ENCODE measurements around the gene LRGUK.

LRGUK gene

GRCh38 chr7:134126596-134126965 lies 559 bp upstream of the LRGUK start:
- DNase-seq = no peak

- DNase-seq = no peak
Observed at GRCh38 chr7:134128829-134129228, 1.7 kb downstream of the LRGUK start.

- DNase-seq = no peak
Observed at GRCh38 chr7:134129856-134130523, 2.9 kb downstream of the LRGUK start.

- DNase-seq = no peak
Observed at GRCh38 chr7:134134004-134134403, 6.9 kb downstream of the LRGUK start.

- DNase-seq = no peak
Observed at GRCh38 chr7:134140889-134141867, 14.0 kb downstream of the LRGUK start.

GRCh38 chr7:134141868-134142264 lies 14.7 kb downstream of the LRGUK start:
- DNase-seq = no peak

- no peak for DNase-seq
Observed at GRCh38 chr7:134153493-134154136, 26.5 kb downstream of the LRGUK start.

- DNase-seq = no peak
Observed at GRCh38 chr7:134154581-134155130, 27.5 kb downstream of the LRGUK start.

GRCh38 chr7:134155206-134155605 lies 28.1 kb downstream of the LRGUK start:
- DNase-seq = no peak

- no peak for DNase-seq
Observed at GRCh38 chr7:134155871-134156270, 28.7 kb downstream of the LRGUK start.

GRCh38 chr7:134165252-134165651 lies 38.1 kb downstream of the LRGUK start:
- DNase-seq = no peak

- DNase-seq = no peak
Observed at GRCh38 chr7:134167250-134167649, 40.1 kb downstream of the LRGUK start.

GRCh38 chr7:134167841-134168240 lies 40.7 kb downstream of the LRGUK start:
- DNase-seq = no peak

GRCh38 chr7:134174795-134175261 lies 47.7 kb downstream of the LRGUK start:
- DNase-seq = no peak

- no peak for DNase-seq
Observed at GRCh38 chr7:134175334-134176036, 48.3 kb downstream of the LRGUK start.

- DNase-seq = no peak
Observed at GRCh38 chr7:134176037-134176350, 48.9 kb downstream of the LRGUK start.

- no peak for DNase-seq
Observed at GRCh38 chr7:134179036-134180011, 52.2 kb downstream of the LRGUK start.

- no peak for DNase-seq
Observed at GRCh38 chr7:134180376-134180775, 53.2 kb downstream of the LRGUK start.

GRCh38 chr7:134182078-134182477 lies 54.9 kb downstream of the LRGUK start:
- no peak for DNase-seq

- DNase-seq = no peak
Observed at GRCh38 chr7:134184767-134185166, 57.6 kb downstream of the LRGUK start.

- no peak for DNase-seq
Observed at GRCh38 chr7:134186027-134186426, 58.9 kb downstream of the LRGUK start.

Data from activated gamma-delta T cell (primary cell).